PC-9 (cell line): ENCODE data around the gene MSI2.

Source experiments
- CTCF ChIP-seq: fragments of 200-600 bp; sonication (generic); conservative IDR thresholded peaks from 2 replicates; pipeline ENCODE4 v1.6.1; 2017; ENCODE audit warnings: mixed run types, antibody characterized with exemption, mild to moderate bottlenecking, moderate library complexity
- EZH2 ChIP-seq: fragments of 200-600 bp; sonication (generic); IDR thresholded peaks from 2 replicates; pipeline ENCODE4 v1.8.0; 2017; ENCODE audit warnings: antibody characterized with exemption, low read depth

GRCh38 chr17:57401556-57402488, 145.5 kb downstream of the MSI2 start:
- TF ChIP-seq CTCF (no peak), EZH2 (no peak)
